NCI-H2029 treated with DMSO at 0.1 percent for 48 hours (cell line): Measurements from ENCODE around the gene VPS8.
"Not testable (repeated sequence)": the region's sequence is repeated elsewhere in the genome, so short reads cannot be mapped to it uniquely, and the experiment has no call there.

Experiments used
- DNase-seq: peaks from one replicate; lab custom pipeline; 2025; lab: John Stamatoyannopoulos, UW

The VPS8 gene

DNA sequence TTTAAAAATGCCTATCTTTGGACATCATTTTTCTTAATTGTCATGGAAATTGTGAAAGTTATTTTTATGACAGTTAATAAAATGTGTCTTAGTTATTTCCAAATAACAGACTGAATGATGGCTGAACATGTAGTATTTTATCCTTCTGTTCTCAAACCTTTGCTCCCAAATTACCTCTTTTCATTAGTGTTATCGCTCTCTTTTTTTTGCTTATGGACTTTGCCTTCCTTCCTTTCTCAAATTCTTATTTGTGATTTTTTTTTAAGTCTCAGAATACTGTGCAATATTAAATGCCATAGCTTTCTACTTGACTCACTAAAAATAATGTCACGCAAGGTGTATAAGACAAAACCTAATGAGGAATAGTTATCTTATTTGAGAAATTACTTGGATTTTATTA, 107.7 kb downstream of the VPS8 start:
- DNase-seq: no peak

DNA sequence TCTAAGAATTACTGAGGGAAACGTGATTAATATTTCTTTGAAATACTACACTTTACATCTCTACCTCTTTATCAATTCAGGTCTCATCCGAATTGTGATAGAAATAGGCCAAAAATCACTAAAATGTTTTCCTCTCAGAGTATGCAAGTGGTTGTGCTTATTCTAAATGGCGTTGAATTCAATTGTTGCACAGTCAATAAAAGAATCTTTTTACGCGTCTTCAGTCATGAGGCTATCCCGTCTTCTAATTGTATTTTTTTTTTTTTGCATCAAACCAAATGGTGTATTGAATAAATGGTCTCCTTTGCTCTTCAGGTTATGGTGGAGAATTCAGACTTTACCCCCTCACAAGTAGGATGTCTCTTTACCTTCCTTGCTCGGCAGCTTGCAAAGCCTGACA, 112.6 kb downstream of the VPS8 start:
- DNase-seq: no peak

DNA sequence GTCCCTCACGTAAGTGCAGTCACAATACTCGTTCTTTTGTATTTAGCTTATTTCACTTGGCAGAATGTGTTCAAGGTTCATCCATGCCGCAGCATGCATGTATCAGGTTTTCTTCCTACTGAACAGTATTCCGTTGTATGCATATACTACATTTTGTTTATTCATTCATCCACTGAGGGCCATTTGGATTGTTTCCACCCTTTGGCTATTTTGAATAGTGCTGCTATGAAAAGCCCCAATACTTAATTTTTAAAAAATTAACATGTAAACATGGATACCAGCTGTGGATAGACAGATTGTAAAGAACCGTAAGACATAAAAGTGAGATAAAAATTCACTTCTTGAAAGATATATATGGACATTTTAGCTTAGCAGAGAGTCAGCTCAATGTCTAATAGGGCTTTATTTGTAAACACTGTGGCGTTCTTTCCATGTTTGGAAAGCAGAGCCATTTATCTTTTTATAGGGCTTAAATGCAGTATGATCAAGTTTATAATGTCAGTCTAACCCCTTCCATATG, 115.9 kb downstream of the VPS8 start:
- DNase-seq: peak; percentile 53

DNA sequence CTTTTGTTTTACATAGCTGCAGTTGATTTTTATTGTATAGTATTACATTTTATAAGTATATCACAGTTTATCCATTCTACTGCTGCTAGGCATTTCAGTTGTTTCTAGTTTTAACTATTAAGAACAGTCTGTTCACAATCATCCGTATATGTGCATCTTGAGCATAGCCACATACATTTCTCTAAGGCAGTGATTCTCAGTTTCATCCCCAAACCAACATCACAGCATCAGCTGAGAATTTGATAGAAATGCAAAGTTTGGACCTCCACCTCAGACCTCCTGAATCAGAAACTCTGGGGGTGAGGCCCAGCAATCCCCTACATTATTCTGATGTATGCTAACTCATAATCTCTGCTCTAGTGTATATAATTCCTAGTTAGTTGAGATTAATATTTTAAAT, 120.8 kb downstream of the VPS8 start:
- DNase-seq: no peak

DNA sequence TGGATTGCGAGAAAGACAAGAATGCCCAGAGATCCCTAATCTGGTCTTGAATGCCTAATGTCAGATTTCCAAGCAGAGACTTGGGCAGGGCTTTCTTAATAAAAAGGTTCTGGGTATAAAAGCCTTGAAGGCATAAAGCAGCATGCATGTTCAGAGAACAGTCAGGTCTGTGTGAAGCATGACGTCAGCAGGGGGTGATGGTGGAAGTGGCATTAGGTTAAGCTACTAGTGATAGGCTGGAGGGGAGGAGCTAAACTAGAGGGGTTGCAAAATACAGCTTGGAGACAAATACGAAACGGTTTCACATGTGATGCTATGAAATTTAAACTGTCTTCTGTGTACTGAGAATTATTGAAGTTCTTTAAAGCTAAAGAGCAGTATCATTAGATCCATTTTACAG, 125.6 kb downstream of the VPS8 start:
- no peak for DNase-seq

DNA sequence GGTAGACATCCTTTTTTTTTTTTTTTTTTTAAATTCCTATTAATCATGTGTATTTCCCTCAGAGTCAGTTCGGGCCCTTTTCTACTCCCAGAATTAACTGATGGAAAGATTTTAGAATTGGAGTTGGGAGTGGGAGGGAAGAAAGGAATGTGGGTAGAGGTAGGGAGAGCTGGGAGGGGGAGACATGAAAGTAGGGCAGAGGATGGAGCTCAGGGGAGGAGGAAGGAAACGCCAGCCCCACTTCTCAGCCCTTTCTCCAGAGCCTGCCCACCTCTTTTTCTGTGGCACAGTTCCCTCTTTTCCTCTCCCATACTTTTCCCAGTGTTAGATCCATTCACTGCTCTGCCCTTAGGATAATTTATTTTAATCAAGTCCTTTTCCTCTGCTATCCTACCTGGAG, 129.4 kb downstream of the VPS8 start:
- DNase-seq: no peak

- no peak for DNase-seq
Observed at GRCh38 chr3:184942735-184943134, 130.8 kb downstream of the VPS8 start.

DNA sequence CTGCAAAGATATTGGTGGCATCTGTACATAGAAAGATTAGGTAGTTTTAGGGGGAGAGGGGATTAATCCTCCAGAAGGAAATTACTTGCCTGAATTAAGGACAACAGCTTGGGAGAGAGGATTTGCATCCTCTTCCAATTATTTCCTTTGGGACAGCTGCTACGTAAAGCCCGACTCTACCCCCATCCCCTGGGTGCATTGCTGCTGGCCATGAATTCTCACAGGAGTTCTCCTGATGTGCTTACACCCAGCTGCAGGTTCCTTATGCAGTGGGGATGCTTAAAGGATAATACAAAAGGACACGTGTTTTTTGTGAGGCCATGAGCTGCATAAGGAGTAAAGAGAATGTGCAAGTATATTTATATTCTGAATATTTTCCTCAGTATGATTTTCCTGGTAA, 132.3 kb downstream of the VPS8 start:
- DNase-seq: no peak

- no peak for DNase-seq
Observed at GRCh38 chr3:184945886-184946625, 134.1 kb downstream of the VPS8 start.

DNA sequence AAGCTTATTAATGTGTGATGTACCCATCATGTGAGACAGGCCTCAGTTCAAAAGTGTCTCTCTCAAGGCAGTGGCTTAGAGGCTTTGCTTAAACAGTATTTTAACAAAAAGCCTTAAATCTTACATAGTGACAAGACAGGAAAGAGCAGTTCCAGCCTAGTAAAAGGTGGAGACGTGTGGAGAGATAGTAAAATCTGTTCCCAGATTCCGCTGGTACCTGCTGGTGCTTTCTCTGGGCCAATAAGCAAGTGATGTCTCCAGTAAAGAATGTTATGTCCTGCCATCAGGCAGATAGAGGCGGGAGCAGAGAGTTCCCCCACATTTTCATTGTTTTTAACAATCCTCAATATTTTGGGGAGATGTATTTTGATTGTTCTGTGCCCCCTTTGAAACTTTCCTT, 135.0 kb downstream of the VPS8 start:
- no peak for DNase-seq

GRCh38 chr3:184949251-184949965, 137.4 kb downstream of the VPS8 start:
- DNase-seq: no peak

DNA sequence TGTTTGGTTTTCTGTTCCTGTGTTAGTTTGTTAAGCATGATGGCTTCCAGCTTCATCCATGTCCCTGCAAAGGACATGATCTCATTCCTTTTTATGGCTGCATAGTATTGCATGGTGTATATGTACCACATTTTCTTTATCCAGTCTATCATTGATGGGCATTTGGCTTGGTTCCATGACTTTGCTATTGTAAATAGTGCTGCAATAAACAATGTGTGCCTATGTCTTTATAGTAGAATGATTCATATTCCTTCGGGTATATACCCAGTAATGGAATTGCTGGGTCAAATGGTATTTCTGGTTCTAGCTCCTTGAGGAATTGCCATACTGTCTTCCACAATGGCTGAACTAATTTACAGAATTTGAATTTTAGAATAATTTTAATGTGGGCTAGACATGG, 138.8 kb downstream of the VPS8 start:
- DNase-seq: not testable (repeated sequence)

DNA sequence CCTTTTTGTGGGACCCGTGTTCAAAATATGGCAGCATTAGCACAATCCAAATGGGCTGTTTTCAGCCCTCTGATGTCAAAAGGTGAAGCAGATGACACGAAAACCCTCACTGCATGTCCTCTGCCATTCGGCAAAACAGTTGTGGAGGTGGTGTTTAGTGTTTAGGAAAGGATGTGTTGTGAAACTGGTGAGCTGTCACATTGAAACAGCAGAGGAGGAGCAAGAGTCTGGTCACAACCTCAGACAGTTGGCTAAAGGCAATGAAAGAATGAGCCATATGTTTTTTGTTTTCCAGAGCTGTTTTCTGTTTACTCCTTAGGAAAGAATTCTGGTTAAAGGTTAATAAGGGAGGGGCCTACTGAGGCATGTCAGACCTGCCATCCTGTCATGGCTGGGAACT, 140.7 kb downstream of the VPS8 start:
- no peak for DNase-seq

DNA sequence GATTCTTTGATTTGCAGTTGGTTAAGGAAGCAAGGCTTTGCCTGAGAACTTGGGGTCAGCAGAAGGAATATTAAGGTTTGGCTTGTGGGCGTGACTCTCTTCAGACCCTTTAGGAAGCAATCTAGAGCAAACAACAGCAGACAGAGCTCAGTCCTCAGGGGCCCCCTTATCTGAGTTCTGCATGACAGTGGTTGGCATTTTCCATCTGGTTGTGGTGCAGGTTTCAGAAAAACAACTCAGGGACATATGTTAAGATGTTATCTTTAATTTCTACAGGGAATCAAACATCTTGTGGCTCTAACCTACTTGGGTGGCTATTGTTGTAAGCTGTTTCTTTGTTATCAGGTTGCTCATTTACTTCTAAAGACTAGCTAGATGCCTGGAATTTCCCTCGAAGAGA, 141.4 kb downstream of the VPS8 start:
- no peak for DNase-seq

DNA sequence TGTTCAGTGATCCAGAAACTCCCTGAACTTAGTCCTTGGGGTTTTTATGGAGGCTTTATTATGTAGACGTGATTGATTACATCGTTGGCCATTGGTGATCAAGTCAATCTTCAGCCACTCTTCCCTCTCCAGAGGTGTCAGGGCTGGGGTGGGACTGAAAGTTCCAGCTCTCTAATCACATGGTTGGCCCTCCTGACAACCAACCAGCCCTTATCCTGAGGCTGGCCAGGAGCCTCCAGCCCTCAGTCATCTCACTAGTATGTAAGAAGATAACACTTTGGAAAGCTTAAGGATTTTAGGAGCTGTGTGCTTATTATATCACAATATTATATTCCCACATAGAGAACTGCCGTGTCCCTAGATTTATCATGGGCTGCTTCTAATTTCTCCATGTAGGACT, 142.3 kb downstream of the VPS8 start:
- DNase-seq: no peak

DNA sequence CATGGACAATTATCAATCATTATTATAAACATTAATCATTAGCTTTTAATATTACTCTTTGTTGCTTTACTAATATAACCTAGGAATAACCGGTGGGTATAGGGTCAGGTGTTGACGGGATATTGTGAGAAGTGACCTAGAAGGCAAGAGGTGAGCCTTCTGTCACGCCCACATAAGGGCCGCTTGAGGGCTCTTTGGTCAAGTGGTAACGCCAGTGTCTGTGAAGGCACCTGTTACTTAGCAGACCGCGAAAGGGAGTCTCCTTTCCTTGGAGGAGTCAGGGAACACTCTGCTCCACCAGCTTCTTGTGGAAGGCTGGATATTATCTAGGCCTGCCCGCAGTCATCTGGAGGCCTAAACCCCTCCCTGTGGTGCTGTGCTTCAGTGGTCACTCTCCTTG, 142.9 kb downstream of the VPS8 start:
- DNase-seq: not testable (repeated sequence)

GRCh38 chr3:184965639-184966430, 153.9 kb downstream of the VPS8 start:
- DNase-seq: no peak

DNA sequence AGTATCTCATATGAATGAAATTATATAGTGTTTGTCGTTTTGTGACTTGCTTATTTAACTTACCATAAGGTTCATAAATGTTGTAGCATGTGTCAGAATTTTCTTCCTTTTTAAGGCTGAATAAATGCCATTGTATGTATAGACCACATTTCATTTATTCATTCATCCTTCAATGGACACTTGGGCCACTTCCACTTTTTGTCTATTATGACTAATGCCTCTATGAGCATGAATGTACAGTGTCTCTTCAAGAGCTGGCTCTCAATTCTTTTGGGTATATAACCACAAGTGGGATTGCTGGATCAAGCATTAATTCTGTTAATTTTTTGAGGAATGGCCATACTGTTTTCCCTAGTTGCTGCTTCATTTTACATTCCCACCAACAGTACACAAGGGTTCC, 156.1 kb downstream of the VPS8 start:
- DNase-seq: no peak

GRCh38 chr3:184970186-184970585, 158.2 kb downstream of the VPS8 start:
- no peak for DNase-seq

GRCh38 chr3:184977796-184978195, 165.8 kb downstream of the VPS8 start:
- no peak for DNase-seq

DNA sequence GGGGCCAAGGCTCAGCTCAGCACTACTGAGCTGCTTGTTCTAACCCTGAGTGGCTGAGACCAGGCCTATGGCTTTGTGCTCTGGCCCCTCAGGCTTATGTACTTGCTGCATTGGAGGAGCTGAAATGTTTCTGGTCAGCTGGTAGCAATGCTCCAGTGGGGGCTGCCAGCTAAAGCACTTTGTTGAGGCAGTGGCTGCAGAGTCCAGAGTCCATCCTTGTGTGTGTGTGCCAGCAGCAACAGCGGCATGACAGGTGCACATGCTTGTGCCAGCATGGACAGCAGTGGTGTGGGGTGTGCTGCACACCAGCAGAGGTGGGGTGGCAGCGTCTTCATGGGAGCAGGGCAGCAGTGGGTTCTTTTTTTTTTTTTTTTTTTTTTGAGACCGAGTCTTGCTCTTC, 169.1 kb downstream of the VPS8 start:
- no peak for DNase-seq

DNA sequence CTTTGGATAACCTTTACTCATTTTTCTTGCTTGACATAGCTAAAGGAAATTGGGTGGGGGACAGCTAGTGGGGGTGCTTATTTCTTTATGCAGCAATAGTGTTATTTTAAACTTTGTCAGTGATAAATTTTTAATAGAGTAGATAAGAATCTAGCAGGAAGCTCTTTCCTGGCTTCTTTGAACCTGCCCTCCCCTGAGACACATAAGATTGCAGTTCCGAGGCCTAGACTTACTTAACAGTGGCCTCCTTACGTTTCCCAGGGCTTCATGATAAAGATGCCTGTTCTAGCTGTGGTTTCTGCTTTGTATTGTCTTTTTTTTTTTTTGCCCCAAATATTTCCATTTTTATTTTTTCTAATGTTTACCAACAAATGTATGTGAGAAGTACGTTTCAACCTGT, 170.1 kb downstream of the VPS8 start:
- DNase-seq: no peak

GRCh38 chr3:184985586-184985985, 173.6 kb downstream of the VPS8 start:
- DNase-seq: no peak
